GM12891 (cell line): ENCODE results near the gene SLC35G1. TPM values are rescaled to one million over a fixed set of nuclear protein-coding genes. Genes with fewer than 3 reads are reported as not detected.

ENCODE experiments used
- DNase-seq: peaks from one replicate; pipeline ENCODE4 v3.0.0; 2011; ENCODE audit warnings: low spot score; ENCODE audit not compliant: insufficient read length
- FAIRE-seq: peaks from 2 replicates; lab custom pipeline; 2011; peaks lifted over from hg19 to GRCh38; lab: Jason Lieb, UNC
- PAX5 ChIP-seq: IDR thresholded peaks from 2 replicates; pipeline ENCODE4 v1.6.1; 2011; ENCODE audit warnings: low read length, moderate library complexity, mild to moderate bottlenecking; ENCODE audit not compliant: insufficient read depth, severe bottlenecking
- POLR2A ChIP-seq: IDR thresholded peaks from 2 replicates; pipeline ENCODE4 v1.6.1; 2011; ENCODE audit warnings: low read depth, low read length, control low read depth
- POLR2AphosphoS5 ChIP-seq: IDR thresholded peaks from 2 replicates; pipeline ENCODE4 v1.6.1; 2011; ENCODE audit warnings: low read depth, low read length, control low read depth
- POU2F2 ChIP-seq: IDR thresholded peaks from 2 replicates; pipeline ENCODE4 v1.6.1; 2011; ENCODE audit warnings: low read depth, mild to moderate bottlenecking, control low read depth, low read length, moderate library complexity
- SPI1 ChIP-seq: IDR thresholded peaks from 2 replicates; pipeline ENCODE4 v1.6.1; 2011; ENCODE audit warnings: low read depth, low read length, control low read depth
- TAF1 ChIP-seq: IDR thresholded peaks from 2 replicates; pipeline ENCODE4 v1.6.1; 2011; ENCODE audit warnings: low read depth, low read length, control low read depth
- polyA plus RNA-seq: library from polyadenylated mRNA; unstranded; fragments of >200 nt; gene quantifications from one replicate; pipeline ENCODE4 v1.2.1, GENCODE V29; 2012; ENCODE audit warnings: low read depth, missing spikeins, inconsistent platforms; ENCODE audit not compliant: missing spikeins

The SLC35G1 gene
- polyA plus RNA-seq, result 2.5 TPM

GRCh38 chr10:93893646-93894515, at the start of gene SLC35G1:
Gene SLC35G1 (plus strand): TSS chr10:93893978. CDS start chr10:93894034, 56 bp downstream.
- FAIRE-seq (peak; percentile 95), DNase-seq (peak; percentile 82)

GRCh38 chr10:93844979-93845626, 48.7 kb upstream of the SLC35G1 start:
- DNase-seq (no peak), FAIRE-seq (no peak)
- TF ChIP-seq TAF1 (no peak), POLR2A (no peak), POU2F2 (no peak), PAX5 (no peak), POLR2AphosphoS5 (no peak), SPI1 (no peak)

More at GRCh38 chr10:93893646-93894515, at the start of gene SLC35G1:
- no peak for TF ChIP-seq SPI1
- no peak for TF ChIP-seq POU2F2
- TF ChIP-seq POLR2A, result peak; percentile 80
- no peak for TF ChIP-seq PAX5
- TF ChIP-seq TAF1, result no peak; the same call in 1 of the 2 replicates
- TF ChIP-seq POLR2AphosphoS5, result peak; percentile 65

- TF ChIP-seq TAF1 (no peak), POU2F2 (no peak), POLR2A (no peak), POLR2AphosphoS5 (no peak), PAX5 (no peak), SPI1 (no peak)
- FAIRE-seq (no peak), DNase-seq (no peak)
Observed at GRCh38 chr10:93849593-93849992, 44.2 kb upstream of the SLC35G1 start.

GRCh38 chr10:93850031-93851015, 43.5 kb upstream of the SLC35G1 start:
- TF ChIP-seq POLR2A, result no peak
- no peak for TF ChIP-seq TAF1
- DNase-seq (no peak), FAIRE-seq (no peak)

GRCh38 chr10:93851169-93851568, 42.6 kb upstream of the SLC35G1 start:
- DNase-seq (no peak), FAIRE-seq (no peak)
- TF ChIP-seq POLR2AphosphoS5 (no peak), PAX5 (no peak), POU2F2 (no peak), TAF1 (no peak), POLR2A (no peak), SPI1 (no peak)

GRCh38 chr10:93852476-93853095, 41.2 kb upstream of the SLC35G1 start:
- no peak for TF ChIP-seq SPI1
- no peak for TF ChIP-seq POLR2AphosphoS5
- no peak for TF ChIP-seq POU2F2
- no peak for TF ChIP-seq PAX5
- TF ChIP-seq POLR2A, result no peak
- no peak for TF ChIP-seq TAF1
- DNase-seq (no peak), FAIRE-seq (no peak)

- no peak for DNase-seq
- FAIRE-seq, result no peak
- no peak for TF ChIP-seq PAX5
- TF ChIP-seq POU2F2, result no peak
- no peak for TF ChIP-seq POLR2AphosphoS5
- no peak for TF ChIP-seq SPI1
- TF ChIP-seq POLR2A, result no peak
- TF ChIP-seq TAF1, result no peak
Observed at GRCh38 chr10:93854975-93855374, 38.8 kb upstream of the SLC35G1 start.

GRCh38 chr10:93856349-93857145, 37.2 kb upstream of the SLC35G1 start:
- FAIRE-seq, result no peak
- no peak for TF ChIP-seq POU2F2
- TF ChIP-seq PAX5, result no peak
- no peak for TF ChIP-seq SPI1
- TF ChIP-seq TAF1, result no peak
- TF ChIP-seq POLR2AphosphoS5, result no peak
- no peak for TF ChIP-seq POLR2A
- DNase-seq, result no peak
